PC-3 (cell line): ENCODE measurements around the gene INHBE. TPM values are rescaled to one million over a fixed set of nuclear protein-coding genes. Genes with fewer than 3 reads are reported as not detected.

Experiments used
- ATAC-seq: fragments of 200-7000 bp; cut with Tn5 transposase; 2 replicates; pipeline ENCODE4 v1.9.1; 2020; ENCODE audit warnings: mild to moderate bottlenecking, moderate library complexity
- BruUV-seq: library from RNA; stranded (reverse); fragments of 400-500 nt; replicated peaks from 2 replicates; lab custom pipeline; 2021; lab: Mats Ljungman, UMichigan
- CTCF ChIA-PET: fragments of 300-600 bp; sonication (Branson Sonifier 250); formaldehyde crosslinking; loops from one replicate; lab custom pipeline; 2022; ENCODE audit warnings: antibody characterized with exemption; lab: Charles Lee
- POLR2A ChIA-PET: fragments of 300-600 bp; sonication (Branson Sonifier 250); formaldehyde crosslinking; loops from one replicate; lab custom pipeline; 2022; ENCODE audit warnings: antibody characterized with exemption; ENCODE audit not compliant: unreplicated experiment; lab: Charles Lee
- DNase-seq: peaks from one replicate; pipeline ENCODE4 v3.0.0-alpha.2; 2015
- H2AFZ ChIP-seq: fragments of 300-600 bp; sonication (generic); 2 replicates; pipeline ENCODE4 v1.6.0; 2016; ENCODE audit warnings: antibody characterized with exemption, low read length
- H3F3A ChIP-seq: fragments of 300-600 bp; sonication (generic); one replicate; pipeline ENCODE4 v1.6.0; 2017; ENCODE audit warnings: antibody characterized with exemption, low read length, control low read depth, mild to moderate bottlenecking; ENCODE audit not compliant: unreplicated experiment
- H3K27ac ChIP-seq: fragments of 300-600 bp; sonication (generic); 2 replicates; pipeline ENCODE4 v1.5.1; 2016; ENCODE audit warnings: mild to moderate bottlenecking, low read length
- H3K27me3 ChIP-seq: fragments of 300-600 bp; sonication (generic); 2 replicates; pipeline ENCODE4 v1.6.1; 2016; ENCODE audit warnings: low read length, mixed read lengths
- H3K36me3 ChIP-seq: fragments of 300-600 bp; sonication (generic); 2 replicates; pipeline ENCODE4 v1.6.1; 2016; ENCODE audit warnings: low read depth, mixed run types, low read length, mixed read lengths
- H3K4me1 ChIP-seq: fragments of 300-600 bp; sonication (generic); 2 replicates; pipeline ENCODE4 v1.5.1; 2016; ENCODE audit warnings: low read length; ENCODE audit not compliant: insufficient read depth
- H3K4me2 ChIP-seq: fragments of 300-600 bp; sonication (generic); 2 replicates; pipeline ENCODE4 v1.6.0; 2016; ENCODE audit warnings: low read length
- H3K4me3 ChIP-seq: fragments of 300-600 bp; sonication (generic); 2 replicates; pipeline ENCODE4 v1.5.1; 2016; ENCODE audit warnings: mild to moderate bottlenecking, low read length, mixed read lengths
- H3K79me2 ChIP-seq: fragments of 300-600 bp; sonication (generic); 2 replicates; pipeline ENCODE4 v1.6.1; 2017; ENCODE audit warnings: low read length, mixed read lengths
- H3K9ac ChIP-seq: fragments of 300-600 bp; sonication (generic); 2 replicates; pipeline ENCODE4 v1.6.0; 2016; ENCODE audit warnings: mild to moderate bottlenecking, low read length
- H3K9me2 ChIP-seq: fragments of 300-600 bp; sonication (generic); replicated peaks from 2 replicates; pipeline ENCODE4 v1.6.1; 2016; ENCODE audit warnings: mixed run types, low read length, mixed read lengths
- H3K9me3 ChIP-seq: fragments of 300-600 bp; sonication (generic); 2 replicates; pipeline ENCODE4 v1.6.1; 2016; ENCODE audit warnings: low read length, mixed read lengths
- H4K20me1 ChIP-seq: fragments of 300-600 bp; sonication (generic); 2 replicates; pipeline ENCODE4 v1.6.1; 2016; ENCODE audit warnings: low read length, mixed read lengths
- CTCF ChIP-seq: fragments of 300-600 bp; sonication (generic); conservative IDR thresholded peaks from 2 replicates; pipeline ENCODE4 v1.5.1; 2017; ENCODE audit warnings: antibody characterized with exemption, low read depth, mild to moderate bottlenecking, low read length
- EZH2 ChIP-seq: fragments of 300-600 bp; sonication (generic); IDR thresholded peaks from one replicate; pipeline ENCODE4 v1.6.1; 2017; ENCODE audit warnings: antibody characterized with exemption, mild to moderate bottlenecking, low read length; ENCODE audit not compliant: unreplicated experiment
- EZH2phosphoT487 ChIP-seq: fragments of 300-600 bp; sonication (generic); IDR thresholded peaks from 2 replicates; pipeline ENCODE4 v1.6.1; 2018; ENCODE audit warnings: mild to moderate bottlenecking, antibody characterized with exemption, low read length, borderline replicate concordance
- intact Hi-C: fragments of 100-400 bp; cut with micrococcal nuclease; formaldehyde crosslinking; loops from 2 replicates; pipeline ENCODE4 v1.9.0; 2023
- total RNA-seq: library from RNA; depleted of rRNA; stranded (reverse); fragments of >200 nt; gene quantifications from 2 replicates; pipeline ENCODE4 v1.2.3, GENCODE V29; 2014

The INHBE gene
- total RNA-seq, 1 experiment from 2014 or later, result not detected

- CTCF ChIA-PET, result no interaction called here
- H3K9ac ChIP-seq, result no peak overlapping the region
- intact Hi-C loops, result no loop called here
- H3K4me2 ChIP-seq, result peak overlapping the region; percentile 22; the same call in 1 of the 2 replicates
- DNase-seq (no peak), ATAC-seq (no peak)
- no peaks in the 10 kb centered on the region for H3K9me3 ChIP-seq
- H3K4me3 ChIP-seq, result no peak overlapping the region
- H3K27ac ChIP-seq, result no peak overlapping the region
- no peaks in the 10 kb centered on the region for H3K9me2 ChIP-seq
- H3F3A ChIP-seq, result no peaks in the 10 kb centered on the region
- no peaks in the 10 kb centered on the region for H3K4me1 ChIP-seq
- no peaks in the 10 kb centered on the region for H3K36me3 ChIP-seq
- no peaks in the 10 kb centered on the region for H4K20me1 ChIP-seq
- peaks cover 55% of the 10 kb centered on the region for H3K27me3 ChIP-seq
- H3K79me2 ChIP-seq, result no peaks in the 10 kb centered on the region
- TF ChIP-seq CTCF, result 0 out of 2 replicates have a peak, but pooled peaks have one; percentile 16
- no peak for TF ChIP-seq EZH2phosphoT487
- no peak for TF ChIP-seq EZH2
- no peak overlapping the region for H2AFZ ChIP-seq
- no TSS peak for BruUV-seq
- POLR2A ChIA-PET, result no interaction called here
Measured at GRCh38 chr12:57476162-57476992, 21.3 kb downstream of the INHBE start.

DNA sequence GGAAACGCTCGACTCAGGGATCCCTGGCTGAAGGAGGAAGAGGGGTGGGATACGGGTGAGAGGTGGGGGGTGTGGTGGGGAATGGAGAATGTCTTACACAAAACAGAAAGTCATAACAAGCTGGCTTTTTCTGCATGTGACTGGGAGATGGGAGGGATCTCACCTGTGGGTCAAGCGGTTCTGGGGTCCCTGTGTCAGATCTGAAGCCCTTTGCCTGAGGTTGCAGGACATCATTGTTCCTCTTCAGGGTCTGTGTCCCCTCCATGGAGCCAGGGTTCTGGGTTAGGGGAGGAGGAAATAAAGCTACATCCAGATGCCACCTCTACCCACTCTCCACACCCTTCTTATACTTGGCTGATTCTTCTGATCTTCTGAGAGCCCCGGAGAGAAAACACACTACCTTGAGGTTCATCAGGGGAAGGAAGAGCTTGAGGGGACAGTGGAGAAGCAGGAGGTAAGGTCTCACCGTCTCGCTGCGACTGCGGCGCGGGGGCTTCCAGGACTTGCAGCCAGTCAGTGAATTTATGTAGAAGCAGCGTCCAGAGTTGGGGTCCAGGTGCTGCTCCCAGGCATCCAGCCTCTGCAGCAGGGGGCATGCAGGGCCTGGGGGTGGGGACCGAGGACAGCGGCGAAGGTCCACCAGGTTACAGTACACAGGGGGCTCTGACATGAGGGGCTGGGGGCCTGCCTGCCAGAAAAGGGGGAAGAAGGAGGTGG is 22.0 kb downstream of the INHBE start:
- H3K9me2 ChIP-seq, result no peaks in the 10 kb centered on the region
- H3F3A ChIP-seq, result no peaks in the 10 kb centered on the region
- no peaks in the 10 kb centered on the region for H3K79me2 ChIP-seq
- no peak overlapping the region for H2AFZ ChIP-seq
- H3K36me3 ChIP-seq, result no peaks in the 10 kb centered on the region
- no peaks in the 10 kb centered on the region for H3K4me1 ChIP-seq
- TF ChIP-seq EZH2, result no peak
- TF ChIP-seq EZH2phosphoT487, result no peak
- no peak for TF ChIP-seq CTCF
- no peak overlapping the region for H3K9ac ChIP-seq
- H3K27me3 ChIP-seq, result peaks cover 47% of the 10 kb centered on the region
- no peak for DNase-seq
- H3K9me3 ChIP-seq, result no peaks in the 10 kb centered on the region
- H3K27ac ChIP-seq, result no peak overlapping the region
- H4K20me1 ChIP-seq, result no peaks in the 10 kb centered on the region
- H3K4me2 ChIP-seq, result no peak overlapping the region
- no peak overlapping the region for H3K4me3 ChIP-seq
- no peak for ATAC-seq
- intact Hi-C loops, result no loop called here
- BruUV-seq, result no TSS peak
- ChIA-PET CTCF (no interaction called here), POLR2A (no interaction called here)
